Colonic mucosa (tissue), 4 donors: ENCODE measurements around the gene CAV2. TPM values are rescaled to one million over a fixed set of nuclear protein-coding genes. Genes with fewer than 3 reads are reported as not detected.

Experiments
- DNase-seq: peaks from one replicate; pipeline ENCODE4 v3.0.0-alpha.2; 2020
- H3K27ac ChIP-seq: fragments of 200-600 bp; one replicate; pipeline ENCODE4 v1.8.0; 2021
- H3K27me3 ChIP-seq: fragments of 200-600 bp; one replicate; pipeline ENCODE4 v1.8.0; 2021
- H3K36me3 ChIP-seq: fragments of 200-600 bp; one replicate; pipeline ENCODE4 v1.8.0; 2021
- H3K4me1 ChIP-seq: fragments of 200-600 bp; one replicate; pipeline ENCODE4 v1.8.0; 2021; ENCODE audit warnings: mild to moderate bottlenecking
- H3K4me3 ChIP-seq: fragments of 200-600 bp; one replicate; pipeline ENCODE4 v1.8.0; 2021
- H3K9ac ChIP-seq, 2 donors: one replicate each; pipeline ENCODE4 v1.7.0; 2013; ENCODE audit warnings: control low read depth in 2 of 2, low read depth in 2 of 2, low read length in 2 of 2
- H3K9me3 ChIP-seq: fragments of 200-600 bp; one replicate; pipeline ENCODE4 v1.8.0; 2021
- CTCF ChIP-seq: fragments of 200-600 bp; IDR thresholded peaks from one replicate; pipeline ENCODE4 v1.8.0; 2022; ENCODE audit warnings: antibody characterized with exemption, mild to moderate bottlenecking
- intact Hi-C: fragments of 100-400 bp; cut with DNase I; formaldehyde crosslinking; loops from one replicate; pipeline ENCODE4 v1.14.1; 2022
- total RNA-seq, 2 donors: library from RNA; stranded (reverse); fragmentation: NEBNext Ultra II Directional in 1 of 2; extraction: Animal tissue kit (Norgen Biotek cat#: 25700) in 1 of 2; gene quantifications; one replicate each; pipeline ENCODE4 v1.2.1, GENCODE V29; 2021
- donor health status: healthy.
- donor health status: DM: no; HTN: no; CAD: no.
- donor health status: DM: no; HTN: no; CAD: no.

The CAV2 gene
- total RNA-seq, 2 donors from 2014 or later = 4.2 to 22.0 TPM

DNA sequence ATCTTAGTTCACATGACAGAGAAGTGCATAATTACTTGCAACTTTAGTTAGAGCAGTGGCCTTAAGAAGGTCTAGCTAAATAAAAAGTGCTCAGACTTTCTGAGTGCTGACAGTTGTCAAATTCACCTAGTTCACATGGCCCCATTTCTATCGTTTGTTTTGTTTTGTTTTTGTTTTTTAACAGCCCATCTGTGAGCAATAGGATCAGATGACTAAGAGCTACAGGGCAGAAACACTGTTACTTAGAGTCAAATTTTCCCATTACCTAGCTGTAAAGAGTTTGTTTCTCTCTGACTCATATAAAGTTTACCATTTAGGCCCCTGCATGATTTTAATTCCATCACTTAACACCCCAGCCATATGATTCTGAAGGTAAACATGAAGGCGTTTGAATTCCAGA, 44.1 kb downstream of the CAV2 start:
- DNase-seq = no peak
- Histone ChIP-seq H3K4me1 (no peaks in the 10 kb centered on the region), H3K4me3 (no peak overlapping the region), H3K9ac (no peak overlapping the region), H3K27ac (no peak overlapping the region), H3K36me3 (no peaks in the 10 kb centered on the region), H3K27me3 (no peaks in the 10 kb centered on the region), H3K9me3 (no peaks in the 10 kb centered on the region)
- TF ChIP-seq CTCF = no peak
- intact Hi-C loops = no loop called here

DNA sequence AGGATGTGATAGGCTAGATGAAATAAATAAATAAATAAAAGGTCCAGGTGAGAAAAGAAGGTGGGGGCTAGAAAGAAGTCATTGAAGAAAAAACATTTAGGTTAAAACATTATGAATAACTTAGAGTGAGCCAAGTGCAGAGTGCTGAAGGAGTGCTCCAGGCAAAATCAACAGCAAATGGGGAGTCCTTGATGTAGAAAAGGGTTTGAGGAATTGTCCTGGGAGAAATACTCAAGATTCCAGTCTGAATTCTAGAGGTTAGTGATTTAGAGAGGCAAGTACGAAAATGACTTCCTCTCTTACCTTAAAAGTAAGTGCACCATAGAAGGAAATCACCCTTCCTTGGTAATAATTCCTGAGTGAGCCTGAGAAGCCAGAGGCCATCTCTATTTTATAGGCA, 44.9 kb downstream of the CAV2 start:
- H3K27ac ChIP-seq = no peak overlapping the region
- TF ChIP-seq CTCF = no peak
- H3K9ac ChIP-seq = no peak overlapping the region
- H3K9me3 ChIP-seq = no peaks in the 10 kb centered on the region
- H3K36me3 ChIP-seq = no peaks in the 10 kb centered on the region
- H3K4me3 ChIP-seq = no peak overlapping the region
- H3K4me1 ChIP-seq = no peaks in the 10 kb centered on the region
- no peaks in the 10 kb centered on the region for H3K27me3 ChIP-seq
- intact Hi-C loops = no loop called here
- DNase-seq = no peak

- H3K36me3 ChIP-seq = no peaks in the 10 kb centered on the region
- H3K27me3 ChIP-seq = no peaks in the 10 kb centered on the region
- TF ChIP-seq CTCF = no peak
- no peak overlapping the region for H3K4me3 ChIP-seq
- H3K9me3 ChIP-seq = no peaks in the 10 kb centered on the region
- H3K27ac ChIP-seq = no peak overlapping the region
- no peak for DNase-seq
- intact Hi-C loops = no loop called here
- no peak overlapping the region for H3K9ac ChIP-seq
- no peaks in the 10 kb centered on the region for H3K4me1 ChIP-seq
Measured at GRCh38 chr7:116545411-116545993, 46.0 kb downstream of the CAV2 start.

DNA sequence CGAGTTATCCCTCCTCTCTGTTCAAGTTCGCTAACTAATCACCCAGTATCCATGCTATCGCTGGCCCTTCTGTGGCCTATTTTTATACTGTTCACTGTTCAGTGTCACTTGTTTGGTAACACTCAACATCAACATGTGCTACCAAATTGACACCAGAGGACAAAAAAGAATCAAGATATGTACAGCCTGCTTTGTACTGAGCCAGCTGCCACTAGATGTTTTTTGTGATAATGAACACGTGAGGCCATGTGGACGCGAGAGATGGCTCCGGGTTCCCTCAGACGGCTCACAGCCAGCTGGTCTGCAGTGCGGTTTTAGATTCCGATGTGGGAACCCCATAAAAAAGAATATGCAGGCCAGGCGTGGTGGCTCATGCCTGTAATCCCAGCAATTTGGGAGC, 46.5 kb downstream of the CAV2 start:
- Histone ChIP-seq H3K4me1 (no peaks in the 10 kb centered on the region), H3K27ac (no peak overlapping the region), H3K9ac (no peak overlapping the region), H3K36me3 (no peaks in the 10 kb centered on the region), H3K9me3 (no peaks in the 10 kb centered on the region), H3K27me3 (no peaks in the 10 kb centered on the region), H3K4me3 (no peak overlapping the region)
- DNase-seq = no peak
- no peak for TF ChIP-seq CTCF
- intact Hi-C loops = no loop called here

DNA sequence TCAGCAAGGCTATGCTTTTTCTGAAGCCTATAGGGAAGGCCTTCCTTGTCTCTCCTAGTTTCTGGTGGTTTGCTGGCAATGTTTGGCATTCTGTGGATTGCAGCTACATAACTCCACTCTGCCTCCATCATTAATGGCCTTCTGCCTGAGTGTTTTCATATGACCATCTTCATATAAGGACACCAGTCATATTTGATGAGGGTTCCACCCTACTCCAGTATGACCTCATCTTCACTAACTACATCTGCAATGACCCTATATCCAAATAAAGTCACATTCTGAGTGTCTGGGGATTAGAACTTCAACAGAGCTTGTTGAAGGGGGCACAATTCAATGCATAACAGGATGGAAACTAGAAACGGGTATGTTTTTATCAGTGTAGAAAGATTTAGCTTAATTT, 47.4 kb downstream of the CAV2 start:
- intact Hi-C loops = no loop called here
- H3K36me3 ChIP-seq = no peaks in the 10 kb centered on the region
- TF ChIP-seq CTCF = no peak
- H3K9ac ChIP-seq = no peak overlapping the region
- no peaks in the 10 kb centered on the region for H3K27me3 ChIP-seq
- H3K9me3 ChIP-seq = no peaks in the 10 kb centered on the region
- no peak overlapping the region for H3K27ac ChIP-seq
- DNase-seq = no peak
- H3K4me1 ChIP-seq = no peaks in the 10 kb centered on the region
- H3K4me3 ChIP-seq = no peak overlapping the region
